HepG2 (cell line): Measurements from ENCODE around the gene SRI.
"Not testable (repeated sequence)": the region's sequence is repeated elsewhere in the genome, so short reads cannot be mapped to it uniquely, and the experiment has no call there.

Experiments used
- CENPBD1 ChIP-seq: sonication (generic); formaldehyde crosslinking; IDR thresholded peaks from 2 replicates; pipeline ENCODE4 v1.8.0; 2022; ENCODE audit warnings: missing genetic modification reagents, low read depth, mild to moderate bottlenecking, borderline replicate concordance
- FOXO1 ChIP-seq: sonication (generic); formaldehyde crosslinking; IDR thresholded peaks from 2 replicates; pipeline ENCODE4 v1.4.0; 2020; ENCODE audit warnings: missing genetic modification reagents

- not testable (repeated sequence) for TF ChIP-seq FOXO1, CENPBD1 (CRISPR knock-in tag)
Measured at GRCh38 chr7:88159741-88160140, 60.1 kb downstream of the SRI start.
